GM23248 (cell line): ENCODE results near the gene KCNN3.
"Not testable (repeated sequence)": the region's sequence is repeated elsewhere in the genome, so short reads cannot be mapped to it uniquely, and the experiment has no call there.

Source experiments
- EZH2 ChIP-seq: fragments of 200-600 bp; sonication (generic); IDR thresholded peaks from 2 replicates; pipeline ENCODE4 v1.6.1; 2018; ENCODE audit warnings: antibody characterized with exemption, mild to moderate bottlenecking; ENCODE audit not compliant: insufficient read depth, poor library complexity, severe bottlenecking
- EZH2phosphoT487 ChIP-seq: fragments of 200-600 bp; sonication (generic); IDR thresholded peaks from 2 replicates; pipeline ENCODE4 v1.6.1; 2018; ENCODE audit warnings: antibody characterized with exemption, moderate library complexity, mild to moderate bottlenecking, low read depth; ENCODE audit not compliant: insufficient read depth

- not testable (repeated sequence) for TF ChIP-seq EZH2phosphoT487, EZH2
Measured at GRCh38 chr1:154670310-154671270, 199.5 kb downstream of the KCNN3 start.
